RWPE1 (cell line): ENCODE measurements around the gene MRS2.
"Not testable (repeated sequence)": the region's sequence is repeated elsewhere in the genome, so short reads cannot be mapped to it uniquely, and the experiment has no call there.

Experiments
- CTCF ChIA-PET: fragments of 350-600 bp; sonication (Branson Sonifier 250); formaldehyde crosslinking; extraction: SDS; loops from one replicate; lab custom pipeline; 2021; lab: Yijun Ruan, JAX
- POLR2A ChIA-PET: fragments of 400-600 bp; formaldehyde crosslinking; extraction: SDS; loops from one replicate; lab custom pipeline; 2020; ENCODE audit warnings: antibody characterized with exemption; ENCODE audit not compliant: low non-redundant PET; lab: Yijun Ruan, JAX
- DNase-seq: peaks from one replicate; pipeline ENCODE4 v3.0.0; 2012; ENCODE audit warnings: low spot score
- H3K27ac ChIP-seq: fragments of 450-650 bp; 2 replicates; pipeline ENCODE4 v1.5.1; 2017
- CTCF ChIP-seq: fragments of 450-650 bp; conservative IDR thresholded peaks from 2 replicates; pipeline ENCODE4 v1.5.1; 2017; ENCODE audit warnings: low read depth, mild to moderate bottlenecking

Gene MRS2

GRCh38 chr6:24401458-24401857 lies 1.3 kb upstream of the MRS2 start:
- POLR2A ChIA-PET = no interaction called here
- CTCF ChIA-PET = interaction anchor here (0.6 kb wide), 1 partner anchor 94 kb away, joined by 3 read pairs; no protein-coding TSS in a partner anchor
- no peak overlapping the region for H3K27ac ChIP-seq
- DNase-seq = no peak
- TF ChIP-seq CTCF = no peak

- no peak for TF ChIP-seq CTCF
- POLR2A ChIA-PET = no interaction called here
- peak; percentile 45 for DNase-seq
- peak overlapping the region; percentile 68 for H3K27ac ChIP-seq
- CTCF ChIA-PET = no interaction called here
These were observed 727 bp downstream of the MRS2 start for GRCh38 chr6:24403501-24403824.

- DNase-seq = no peak
- no peak for TF ChIP-seq CTCF
- ChIA-PET CTCF (no interaction called here), POLR2A (interaction anchor here (0.7 kb wide), 1 partner anchor 44 kb away, joined by 11 read pairs; no protein-coding TSS in a partner anchor)
- H3K27ac ChIP-seq = no peak overlapping the region
These were observed 2.5 kb downstream of the MRS2 start for GRCh38 chr6:24405262-24405661.

GRCh38 chr6:24408719-24409410 lies 6.1 kb downstream of the MRS2 start:
- no peak overlapping the region for H3K27ac ChIP-seq
- ChIA-PET POLR2A (interaction anchor here (0.5 kb wide), 1 partner anchor 60 kb away, joined by 3 read pairs; no protein-coding TSS in a partner anchor), CTCF (interaction anchor here (0.7 to 1.5 kb wide), 2 partner anchors 20 to 23 kb away, joined by 3 read pairs; no protein-coding TSS in a partner anchor)
- no peak for TF ChIP-seq CTCF
- DNase-seq = no peak

GRCh38 chr6:24410622-24411021 lies 7.9 kb downstream of the MRS2 start:
- ChIA-PET CTCF (interaction anchor here (1.0 to 1.5 kb wide), 2 partner anchors 22 to 128 kb away, joined by 3 to 5 read pairs; no protein-coding TSS in a partner anchor), POLR2A (no interaction called here)
- TF ChIP-seq CTCF = no peak
- no peak overlapping the region for H3K27ac ChIP-seq
- no peak for DNase-seq

GRCh38 chr6:24412294-24412693 lies 9.6 kb downstream of the MRS2 start:
- ChIA-PET POLR2A (no interaction called here), CTCF (interaction anchor here (0.6 kb wide), 1 partner anchor 298 kb away, joined by 4 read pairs; no protein-coding TSS in a partner anchor)
- no peak for TF ChIP-seq CTCF
- no peak for DNase-seq
- H3K27ac ChIP-seq = no peak overlapping the region

GRCh38 chr6:24414531-24414930 lies 11.8 kb downstream of the MRS2 start:
- CTCF ChIA-PET, DNase-seq, H3K27ac ChIP-seq, POLR2A ChIA-PET: not testable (repeated sequence)
